Lower lobe of right lung (tissue), 2 donors: ENCODE results near the gene MBD5. TPM values are rescaled to one million over a fixed set of nuclear protein-coding genes. Genes with fewer than 3 reads are reported as not detected.

Experiments used
- ATAC-seq, 2 donors: fragments of 200-7000 bp; cut with Tn5 transposase; one replicate each; pipeline ENCODE4 v1.9.1; 2020 to 2022; ENCODE audit warnings: mild to moderate bottlenecking in 2 of 2, moderate library complexity in 2 of 2
- DNase-seq: peaks from one replicate; pipeline ENCODE4 v3.0.0-alpha.2; 2020
- H3K27ac ChIP-seq: fragments of 200-600 bp; one replicate; pipeline ENCODE4 v1.8.0; 2022
- H3K27me3 ChIP-seq: fragments of 200-600 bp; one replicate; pipeline ENCODE4 v1.8.0; 2022; ENCODE audit warnings: low read depth
- H3K36me3 ChIP-seq: fragments of 200-600 bp; one replicate; pipeline ENCODE4 v1.8.0; 2022; ENCODE audit warnings: mild to moderate bottlenecking
- H3K4me1 ChIP-seq: fragments of 200-600 bp; one replicate; pipeline ENCODE4 v1.8.0; 2022
- H3K4me3 ChIP-seq: fragments of 200-600 bp; one replicate; pipeline ENCODE4 v1.8.0; 2022; ENCODE audit warnings: mild to moderate bottlenecking
- H3K9me3 ChIP-seq: fragments of 200-600 bp; one replicate; pipeline ENCODE4 v1.8.0; 2022
- CTCF ChIP-seq: fragments of 200-600 bp; IDR thresholded peaks from one replicate; pipeline ENCODE4 v1.8.0; 2022; ENCODE audit warnings: antibody characterized with exemption, mild to moderate bottlenecking
- intact Hi-C: fragments of 100-400 bp; cut with DNase I; formaldehyde crosslinking; loops from one replicate; pipeline ENCODE4 v1.11.0; 2022
- total RNA-seq: library from RNA; stranded (reverse); fragmentation: NEBNext Ultra II Directional; extraction: Animal tissue kit (Norgen Biotek cat#: 25700); gene quantifications from one replicate; pipeline ENCODE4 v1.2.1, GENCODE V29; 2021
- donor health status: DM: no; HTN: yes; CAD: no; lungs with severe emphysema.

The MBD5 gene
- total RNA-seq, 1 donor from 2014 or later = 46.3 TPM

DNA sequence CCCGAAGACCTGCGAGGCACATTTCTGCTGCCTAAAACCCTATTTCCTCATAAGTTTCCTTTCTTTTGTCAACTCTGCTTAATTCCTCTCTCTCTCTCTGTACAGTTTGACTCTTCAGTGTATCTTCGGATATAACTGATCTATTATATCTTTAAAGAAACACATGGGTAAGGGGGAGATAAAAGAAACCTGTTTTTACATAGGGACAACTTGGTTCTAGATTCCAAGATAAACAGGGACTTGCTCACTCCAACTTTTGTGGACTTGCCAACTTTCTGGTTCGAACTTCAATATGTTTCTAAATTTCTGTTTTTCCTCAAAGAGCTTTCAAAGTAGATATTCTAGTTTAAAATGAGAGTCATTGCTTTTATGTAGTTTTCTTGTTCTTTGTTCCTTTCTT, 441.0 kb downstream of the MBD5 start:
- H3K36me3 ChIP-seq = peaks cover 12% of the 10 kb centered on the region
- H3K27me3 ChIP-seq = no peaks in the 10 kb centered on the region

GRCh38 chr2:148475626-148476025, 454.7 kb downstream of the MBD5 start:
- no peak for ATAC-seq
- Histone ChIP-seq H3K27me3 (no peaks in the 10 kb centered on the region), H3K27ac (no peak overlapping the region), H3K9me3 (no peaks in the 10 kb centered on the region), H3K4me1 (no peaks in the 10 kb centered on the region), H3K4me3 (no peak overlapping the region), H3K36me3 (no peaks in the 10 kb centered on the region)
- DNase-seq = no peak
- intact Hi-C loops = no loop called here
- TF ChIP-seq CTCF = no peak

More for the DNA sequence above, 441.0 kb downstream of the MBD5 start:
- Histone ChIP-seq H3K27ac (no peak overlapping the region), H3K4me3 (no peak overlapping the region), H3K4me1 (no peaks in the 10 kb centered on the region), H3K9me3 (no peaks in the 10 kb centered on the region)
- TF ChIP-seq CTCF = no peak
- no peak for ATAC-seq
- no peak for DNase-seq
- intact Hi-C loops = no loop called here

- H3K27me3 ChIP-seq = no peaks in the 10 kb centered on the region
- no peak for TF ChIP-seq CTCF
- DNase-seq (no peak), ATAC-seq (no peak)
- no peaks in the 10 kb centered on the region for H3K4me1 ChIP-seq
- intact Hi-C loops = no loop called here
- no peak overlapping the region for H3K4me3 ChIP-seq
- no peaks in the 10 kb centered on the region for H3K36me3 ChIP-seq
- no peak overlapping the region for H3K27ac ChIP-seq
- H3K9me3 ChIP-seq = no peaks in the 10 kb centered on the region
These were observed 458.5 kb downstream of the MBD5 start for GRCh38 chr2:148479398-148479797.

- no peak for TF ChIP-seq CTCF
- intact Hi-C loops = no loop called here
These were observed 462.8 kb downstream of the MBD5 start for GRCh38 chr2:148483665-148484064.

GRCh38 chr2:148484066-148484465, 463.2 kb downstream of the MBD5 start:
- DNase-seq (no peak), ATAC-seq (no peak)
- Histone ChIP-seq H3K4me1 (no peaks in the 10 kb centered on the region), H3K9me3 (no peaks in the 10 kb centered on the region), H3K4me3 (no peak overlapping the region), H3K36me3 (no peaks in the 10 kb centered on the region), H3K27me3 (no peaks in the 10 kb centered on the region), H3K27ac (no peak overlapping the region)
- TF ChIP-seq CTCF = no peak
- intact Hi-C loops = no loop called here

More at GRCh38 chr2:148483665-148484064, 462.8 kb downstream of the MBD5 start:
- Histone ChIP-seq H3K4me1 (no peaks in the 10 kb centered on the region), H3K9me3 (no peaks in the 10 kb centered on the region), H3K4me3 (no peak overlapping the region), H3K27ac (no peak overlapping the region), H3K27me3 (no peaks in the 10 kb centered on the region), H3K36me3 (no peaks in the 10 kb centered on the region)
- ATAC-seq (no peak), DNase-seq (no peak)

DNA sequence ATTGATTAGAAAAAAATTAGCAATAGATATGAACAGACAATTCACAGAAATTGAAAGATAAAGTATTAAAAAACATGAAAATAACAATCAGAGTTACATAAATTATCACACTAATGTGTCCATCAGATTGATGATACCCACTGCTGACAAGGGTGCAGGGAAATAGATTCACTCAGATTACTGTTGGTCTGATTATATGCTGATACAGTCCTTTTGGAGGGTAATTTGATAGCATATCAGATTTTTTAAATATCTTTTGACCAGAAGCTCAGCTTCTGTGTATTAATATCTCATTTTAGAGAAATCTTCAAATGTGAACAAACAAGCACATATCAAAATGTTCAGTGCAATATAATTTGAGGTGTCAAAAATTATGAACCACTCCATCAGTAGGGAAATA, 465.8 kb downstream of the MBD5 start:
- Histone ChIP-seq H3K27ac (no peak overlapping the region), H3K4me3 (no peak overlapping the region), H3K36me3 (peaks cover 15% of the 10 kb centered on the region), H3K9me3 (no peaks in the 10 kb centered on the region), H3K27me3 (no peaks in the 10 kb centered on the region), H3K4me1 (no peaks in the 10 kb centered on the region)
- no peak for TF ChIP-seq CTCF
- intact Hi-C loops = no loop called here
- ATAC-seq (no peak), DNase-seq (no peak)
